Keratinocyte (primary cell): ENCODE data around the gene FGD4. TPM values are rescaled to one million over a fixed set of nuclear protein-coding genes. Genes with fewer than 3 reads are reported as not detected.

Experiments used
- DNase-seq: peaks from one replicate; pipeline ENCODE4 v3.0.0-alpha.2; 2011; ENCODE audit warnings: low read depth, missing footprints, low spot score
- FAIRE-seq: peaks from 2 replicates; lab custom pipeline; 2011; peaks lifted over from hg19 to GRCh38; lab: Jason Lieb, UNC
- H2AFZ ChIP-seq: 2 replicates; pipeline ENCODE4 v1.6.0; 2012; ENCODE audit warnings: low read length, control low read depth, inconsistent platforms; ENCODE audit not compliant: control insufficient read depth
- H3K27ac ChIP-seq: 2 replicates; pipeline ENCODE4 v1.5.1; 2011; ENCODE audit warnings: low read length; ENCODE audit not compliant: control insufficient read depth, insufficient read depth
- H3K27me3 ChIP-seq: 3 replicates; pipeline ENCODE4 v1.6.0; 2011; ENCODE audit warnings: low read length; ENCODE audit not compliant: control insufficient read depth, insufficient read depth; ENCODE audit errors: extremely low read depth
- H3K36me3 ChIP-seq, 2 experiments: 2 replicates in 1 of 2; 3 replicates in 1 of 2; pipeline ENCODE4 v1.5.1; 2011; ENCODE audit warnings: low read length in 2 of 2, mild to moderate bottlenecking in 1 of 2; ENCODE audit not compliant: control insufficient read depth in 2 of 2, insufficient read depth in 2 of 2; ENCODE audit errors: extremely low read depth in 1 of 2
- H3K4me1 ChIP-seq: 3 replicates; pipeline ENCODE4 v1.5.1; 2011; ENCODE audit warnings: low read length; ENCODE audit not compliant: control insufficient read depth, insufficient read depth; ENCODE audit errors: extremely low read depth
- H3K4me2 ChIP-seq: 3 replicates; pipeline ENCODE4 v1.6.0; 2011; ENCODE audit warnings: low read depth, low read length; ENCODE audit not compliant: control insufficient read depth, insufficient read depth; ENCODE audit errors: extremely low read depth
- H3K4me3 ChIP-seq, 3 experiments: fragments of 200-600 bp in 1 of 3; sonication (generic) in 1 of 3; 2 replicates in 2 of 3; 3 replicates in 1 of 3; pipeline ENCODE4 v1.5.1; 2011 to 2016; ENCODE audit warnings: low read length in 3 of 3, mild to moderate bottlenecking in 3 of 3, control low read depth in 2 of 3, inconsistent platforms in 1 of 3, low read depth in 1 of 3, mixed read lengths in 1 of 3, mixed run types in 1 of 3, moderate library complexity in 1 of 3; ENCODE audit not compliant: control insufficient read depth in 2 of 3, insufficient read depth in 2 of 3; ENCODE audit errors: extremely low read depth in 1 of 3
- H3K79me2 ChIP-seq: 2 replicates; pipeline ENCODE4 v1.6.0; 2012; ENCODE audit warnings: low read length; ENCODE audit not compliant: control insufficient read depth, insufficient read depth
- H3K9ac ChIP-seq: 3 replicates; pipeline ENCODE4 v1.6.0; 2011; ENCODE audit warnings: low read length; ENCODE audit not compliant: control insufficient read depth, insufficient read depth; ENCODE audit errors: extremely low read depth
- H3K9me1 ChIP-seq: 3 replicates; pipeline ENCODE4 v1.6.0; 2011; ENCODE audit warnings: low read length; ENCODE audit not compliant: control insufficient read depth, insufficient read depth; ENCODE audit errors: extremely low read depth
- H3K9me3 ChIP-seq: 2 replicates; pipeline ENCODE4 v1.5.1; 2012; ENCODE audit warnings: low read depth, low read length; ENCODE audit not compliant: control insufficient read depth
- H4K20me1 ChIP-seq: 3 replicates; pipeline ENCODE4 v1.6.0; 2011; ENCODE audit warnings: low read length; ENCODE audit not compliant: control insufficient read depth, insufficient read depth; ENCODE audit errors: extremely low read depth
- CTCF ChIP-seq, 3 experiments: IDR thresholded peaks in 1 of 3; conservative IDR thresholded peaks in 1 of 3; optimal IDR thresholded peaks in 1 of 3; 2 replicates in 2 of 3; 3 replicates in 1 of 3; pipeline versions ENCODE3 to v1.5.1; 2011; ENCODE audit warnings: low read length in 3 of 3, mild to moderate bottlenecking in 3 of 3, moderate library complexity in 2 of 3, control low read depth in 1 of 3, inconsistent platforms in 1 of 3; ENCODE audit not compliant: insufficient read depth in 2 of 3; ENCODE audit errors: extremely low read depth in 1 of 3
- EZH2 ChIP-seq: IDR thresholded peaks from one replicate; pipeline ENCODE4 v1.6.1; 2012; ENCODE audit warnings: inconsistent platforms, mild to moderate bottlenecking, low read length, moderate library complexity
- dilution Hi-C: fragments of 300-500 bp; cut with MboI; formaldehyde crosslinking; loops from one replicate; pipeline ENCODE4 v1.7.0; 2020; ENCODE audit warnings: low sequenced_read_pairs; ENCODE audit not compliant: extremely low pct_ligation_motif_present
- polyA plus RNA-seq, 5 experiments: library from polyadenylated mRNA; depleted of rRNA in 3 of 5; stranded (reverse) in 3 of 5; stranded (forward) in 1 of 5; unstranded in 1 of 5; fragments of >200 nt; gene quantifications; 1 replicate in 1 of 5; 2 replicates in 3 of 5; 3 replicates in 1 of 5; pipeline versions ENCODE4 v1.2.1 to v1.2.3, GENCODE V29; 2011 to 2012; ENCODE audit warnings: missing spikeins in 2 of 5, low read depth in 1 of 5, low replicate concordance in 1 of 5

The FGD4 gene
- polyA plus RNA-seq, 1 donor (not counting 4 experiments of a cell fraction or from before 2014, with no cell fraction given) = 10.5 TPM

GRCh38 chr12:32512379-32512778 is 113.0 kb downstream of the FGD4 start:
- TF ChIP-seq EZH2 (no peak), CTCF (optimal IDR thresholded peaks at IDR 0.05 in 1 of 3, IDR thresholded peaks at IDR 0.05 in 1 of 3, conservative IDR thresholded peaks at IDR 0.05 in 1 of 3; ENCODE audit: extremely low read depth in 1 of 3, insufficient read depth in 2 of 3, low read length in 3 of 3) (no peak)
- no peak for FAIRE-seq
- Histone ChIP-seq H3K36me3 (no peaks in the 10 kb centered on the region), H3K4me3 (no peak overlapping the region), H3K9me1 (peaks cover 3% of the 10 kb centered on the region), H3K79me2 (peaks cover 25% of the 10 kb centered on the region), H3K4me2 (no peak overlapping the region), H3K9ac (no peak overlapping the region), H4K20me1 (no peaks in the 10 kb centered on the region), H3K27me3 (no peaks in the 10 kb centered on the region), H2AFZ (no peak overlapping the region), H3K27ac (no peak overlapping the region), H3K9me3 (no peaks in the 10 kb centered on the region), H3K4me1 (no peaks in the 10 kb centered on the region)
- no peak for DNase-seq
- dilution Hi-C loops = no loop called here

- dilution Hi-C loops = no loop called here
- FAIRE-seq = no peak
- TF ChIP-seq EZH2 (no peak), CTCF (optimal IDR thresholded peaks at IDR 0.05 in 1 of 3, IDR thresholded peaks at IDR 0.05 in 1 of 3, conservative IDR thresholded peaks at IDR 0.05 in 1 of 3; ENCODE audit: extremely low read depth in 1 of 3, insufficient read depth in 2 of 3, low read length in 3 of 3) (no peak)
Measured at GRCh38 chr12:32512910-32513309, 113.6 kb downstream of the FGD4 start.

More at GRCh38 chr12:32512910-32513309, 113.6 kb downstream of the FGD4 start:
- DNase-seq = no peak
- Histone ChIP-seq H3K4me2 (no peak overlapping the region), H3K9ac (no peak overlapping the region), H3K27me3 (no peaks in the 10 kb centered on the region), H3K9me1 (peaks cover 3% of the 10 kb centered on the region), H3K27ac (no peak overlapping the region), H3K36me3 (no peaks in the 10 kb centered on the region), H4K20me1 (no peaks in the 10 kb centered on the region), H3K4me1 (no peaks in the 10 kb centered on the region), H3K4me3 (no peak overlapping the region), H2AFZ (no peak overlapping the region), H3K79me2 (peaks cover 19% of the 10 kb centered on the region), H3K9me3 (no peaks in the 10 kb centered on the region)
